K562 (cell line): ENCODE results near the gene CLTB. TPM values are rescaled to one million over a fixed set of nuclear protein-coding genes. Genes with fewer than 3 reads are reported as not detected.

Experiments
- ATAC-seq: fragments of 200-7000 bp; cut with Tn5 transposase; 3 replicates; pipeline ENCODE4 v1.9.1; 2020; ENCODE audit warnings: moderate library complexity
- BruUV-seq: library from RNA; stranded (reverse); fragments of 400-500 nt; replicated peaks from 2 replicates; lab custom pipeline; 2021; lab: Mats Ljungman, UMichigan
- CTCF ChIA-PET: fragments of 300-600 bp; formaldehyde crosslinking; extraction: SDS; loops from one replicate; lab custom pipeline; 2021; ENCODE audit warnings: low intra/inter-chr PET ratio; lab: Yijun Ruan, JAX
- POLR2A ChIA-PET: fragments of 300-600, 350-650 bp; sonication (Branson Sonifier 250); formaldehyde crosslinking; extraction: SDS; loops from one replicate; lab custom pipeline; 2021; ENCODE audit warnings: antibody characterized with exemption, inconsistent platforms; lab: Yijun Ruan, JAX
- DNase-seq, 4 experiments: peaks; one replicate each; pipeline versions ENCODE4 v3.0.0 to v3.0.0-alpha.2; 2011 to 2018; ENCODE audit warnings: low spot score in 3 of 4, mixed read lengths in 3 of 4; ENCODE audit errors: extremely low read depth in 1 of 4
- FAIRE-seq: peaks from 2 replicates; lab custom pipeline; 2011; peaks lifted over from hg19 to GRCh38; lab: Jason Lieb, UNC
- H2AFZ ChIP-seq: 2 replicates; pipeline ENCODE4 v1.6.0; 2011; ENCODE audit warnings: low read depth, low read length, control low read depth, inconsistent platforms
- H3K27ac ChIP-seq: fragments of 200-600 bp; 3 replicates; pipeline ENCODE4 v1.8.0; 2011; ENCODE audit warnings: low read depth, mild to moderate bottlenecking, control low read depth, inconsistent platforms, low read length, moderate library complexity, mixed read lengths; ENCODE audit errors: extremely low read depth
- H3K27me3 ChIP-seq, 2 experiments: fragments of 300-600 bp in 1 of 2; 2 replicates in 1 of 2; 3 replicates in 1 of 2; pipeline versions ENCODE4 v1.6.0 to v1.8.0; 2011; ENCODE audit warnings: inconsistent platforms in 2 of 2, low read length in 2 of 2, mild to moderate bottlenecking in 1 of 2, mixed read lengths in 1 of 2, moderate library complexity in 1 of 2; ENCODE audit not compliant: control insufficient read depth in 2 of 2, insufficient read depth in 2 of 2
- H3K36me3 ChIP-seq: fragments of 300-600 bp; 3 replicates; pipeline ENCODE4 v1.8.0; 2011; ENCODE audit warnings: mild to moderate bottlenecking, low read length, inconsistent platforms; ENCODE audit not compliant: control insufficient read depth, insufficient read depth
- H3K4me1 ChIP-seq, 2 experiments: fragments of 200-600 bp in 1 of 2; replicated peaks in 1 of 2; 2 replicates in 1 of 2; 3 replicates in 1 of 2; pipeline versions ENCODE4 v1.5.1 to v1.8.0; 2011; ENCODE audit warnings: inconsistent platforms in 2 of 2, low read length in 2 of 2, mild to moderate bottlenecking in 1 of 2, mixed read lengths in 1 of 2, moderate library complexity in 1 of 2; ENCODE audit not compliant: control insufficient read depth in 2 of 2, insufficient read depth in 2 of 2
- H3K4me2 ChIP-seq: 2 replicates; pipeline ENCODE4 v1.6.1; 2011; ENCODE audit warnings: low read length, control low read depth, inconsistent platforms, mixed read lengths; ENCODE audit not compliant: insufficient read depth
- H3K4me3 ChIP-seq: fragments of 200-600 bp; sonication (generic), shearing (Covaris generic); 2 replicates; pipeline ENCODE4 v1.5.1; 2016; ENCODE audit warnings: control low read depth, inconsistent platforms
- H3K79me2 ChIP-seq: fragments of 200-600 bp; 3 replicates; pipeline ENCODE4 v1.8.0; 2011; ENCODE audit warnings: low read length, inconsistent platforms; ENCODE audit not compliant: control insufficient read depth, insufficient read depth
- H3K9ac ChIP-seq, 2 experiments: 2 replicates each; pipeline versions ENCODE4 v1.6.0 to v1.6.1; 2011; ENCODE audit warnings: low read depth in 2 of 2, low read length in 2 of 2, control low read depth in 1 of 2, inconsistent platforms in 1 of 2, mild to moderate bottlenecking in 1 of 2, mixed read lengths in 1 of 2; ENCODE audit not compliant: insufficient read depth in 1 of 2
- H3K9me1 ChIP-seq: one replicate; pipeline ENCODE4 v1.6.0; 2011; ENCODE audit warnings: inconsistent platforms, mild to moderate bottlenecking, low read length, moderate library complexity; ENCODE audit not compliant: control insufficient read depth, insufficient read depth
- H3K9me3 ChIP-seq: replicated peaks from 2 replicates; pipeline ENCODE4 v1.5.1; 2011; ENCODE audit warnings: low read depth, low read length, inconsistent platforms; ENCODE audit not compliant: control insufficient read depth, insufficient read depth
- H4K20me1 ChIP-seq: replicated peaks from 2 replicates; pipeline ENCODE4 v1.6.1; 2011; ENCODE audit warnings: low read length, inconsistent platforms, mixed read lengths; ENCODE audit not compliant: control insufficient read depth, insufficient read depth
- HDAC1 ChIP-seq, 2 experiments: fragments of 450-650 bp; IDR thresholded peaks; 2 replicates each; pipeline ENCODE4 v1.6.1; 2016 to 2017; ENCODE audit warnings: inconsistent platforms in 1 of 2, mild to moderate bottlenecking in 1 of 2, moderate library complexity in 1 of 2
- KDM4B ChIP-seq, 2 experiments: fragments of 450-650 bp in 1 of 2; sonication (generic) in 1 of 2; IDR thresholded peaks; 2 replicates each; pipeline ENCODE4 v1.6.1; 2016 to 2017; ENCODE audit warnings: borderline replicate concordance in 2 of 2, antibody characterized with exemption in 1 of 2, low read depth in 1 of 2, mild to moderate bottlenecking in 1 of 2
- KLF10 ChIP-seq: fragments of 250-450 bp; sonication (Bioruptor Pico); IDR thresholded peaks from 2 replicates; pipeline ENCODE4 v1.6.1; 2021; ENCODE audit warnings: matching md5 sums
- MAFK ChIP-seq: IDR thresholded peaks from 2 replicates; pipeline ENCODE4 v1.6.1; 2011; ENCODE audit warnings: low read length, improper control_type of control experiment
- PHTF2 ChIP-seq: fragments of 250-450 bp; sonication (Bioruptor Pico); IDR thresholded peaks from 2 replicates; pipeline ENCODE4 v1.5.0; 2021; ENCODE audit warnings: mild to moderate bottlenecking
- STAT5A ChIP-seq: IDR thresholded peaks from 2 replicates; pipeline ENCODE4 v1.6.1; 2012; ENCODE audit warnings: low read length, inconsistent platforms, borderline replicate concordance
- ZBTB7A ChIP-seq: IDR thresholded peaks from 2 replicates; pipeline ENCODE4 v1.6.1; 2011; ENCODE audit warnings: low read depth, mild to moderate bottlenecking, low read length, moderate library complexity, borderline replicate concordance; ENCODE audit not compliant: control insufficient read depth
- WGBS: fragments of 100-300 bp; shearing (Covaris generic); methylation state at CpG from one replicate; pipeline ENCODE4 v1.1.6; 2016; ENCODE audit warnings: low coverage, mixed read lengths; ENCODE audit not compliant: insufficient coverage; ENCODE audit errors: missing lambda C conversion rate; 5-methylcytosine and 5-hydroxymethylcytosine counted together
- in situ Hi-C: fragments of 300-500 bp; cut with MboI; formaldehyde crosslinking; loops from 4 replicates; pipeline ENCODE4 v1.15.0; 2018; ENCODE audit warnings: inconsistent platforms, mixed read lengths
- intact Hi-C: fragments of 100-400 bp; cut with micrococcal nuclease; formaldehyde crosslinking; loops from 2 replicates; pipeline ENCODE4 v1.14.2; 2022
- polyA plus RNA-seq, 8 experiments: library from polyadenylated mRNA; depleted of rRNA in 4 of 8; stranded (reverse) in 5 of 8; unstranded in 3 of 8; fragments of >200 nt; fragmentation: Nextera tagmentation in 2 of 8; fragmentation: Illumina TruSeq in 1 of 8; extraction: Ambion mirVana in 2 of 8; extraction: Trizol in 1 of 8; gene quantifications; 2 replicates each; pipeline versions ENCODE4 v1.2.1 to v1.2.3, GENCODE V29; 2011 to 2014; ENCODE audit warnings: inconsistent platforms in 1 of 8, missing spikeins in 1 of 8
- total RNA-seq, 7 experiments: library from RNA; depleted of rRNA in 6 of 7; stranded (reverse); fragments of >200 nt in 6 of 7; fragmentation: Illumina TruSeq in 2 of 7; extraction: Trizol in 2 of 7; gene quantifications; 2 replicates each; pipeline versions ENCODE4 v1.2.1 to v1.2.3, GENCODE V29; 2011 to 2021; ENCODE audit warnings: low replicate concordance in 1 of 7
- TF ChIP-seq, protein P1 (sequence below): sonication (generic); formaldehyde crosslinking; IDR thresholded peaks from 2 replicates; pipeline ENCODE4 v1.8.1; 2023; ENCODE audit warnings: mild to moderate bottlenecking, missing genetic modification reagents

The CLTB gene
- total and polyA plus RNA-seq, 9 of the 15 experiments (the other 6 are each of a cell fraction or from before 2014, with no cell fraction given) = 1.8 to 117 (median 39.0) TPM

GRCh38 chr5:176426876-176427275 is 10.5 kb upstream of the CLTB start:
- 0 out of 2 replicates have a peak, but pooled peaks cover 2% of the 10 kb centered on the region for H3K9me3 ChIP-seq
- intact Hi-C loops (no loop called here), in situ Hi-C loops (no loop called here)
- no peak overlapping the region for H3K4me2 ChIP-seq
- H2AFZ ChIP-seq = no peak overlapping the region
- no peaks in the 10 kb centered on the region for H3K36me3 ChIP-seq
- no peak overlapping the region for H3K9ac ChIP-seq
- no peaks in the 10 kb centered on the region for H4K20me1 ChIP-seq
- ATAC-seq (no peak), FAIRE-seq (no peak), DNase-seq (no peak)
- CTCF ChIA-PET = interaction anchor here (0.5 kb wide), 1 partner anchor 556 kb away, joined by 3 read pairs; the partner anchor contains the start of gene CPLX2
- H3K27me3 ChIP-seq = no peaks in the 10 kb centered on the region
- H3K4me1 ChIP-seq = no peaks in the 10 kb centered on the region; a peak in 2 of 5 replicates
- H3K79me2 ChIP-seq = no peaks in the 10 kb centered on the region
- WGBS = 21% methylated on average over 1 of the region's 1 CpG
- TF ChIP-seq HDAC1 (IDR thresholded peaks at IDR 0.05) (no peak), STAT5A (no peak), PHTF2 (no peak), KLF10 (CRISPR knock-in tag) (no peak), KDM4B (IDR thresholded peaks at IDR 0.05; ENCODE audit: borderline replicate concordance in 2 of 2, low read depth in 1 of 2) (no peak), ZBTB7A (no peak), MAFK (no peak)
- TF ChIP-seq, protein P1, sequence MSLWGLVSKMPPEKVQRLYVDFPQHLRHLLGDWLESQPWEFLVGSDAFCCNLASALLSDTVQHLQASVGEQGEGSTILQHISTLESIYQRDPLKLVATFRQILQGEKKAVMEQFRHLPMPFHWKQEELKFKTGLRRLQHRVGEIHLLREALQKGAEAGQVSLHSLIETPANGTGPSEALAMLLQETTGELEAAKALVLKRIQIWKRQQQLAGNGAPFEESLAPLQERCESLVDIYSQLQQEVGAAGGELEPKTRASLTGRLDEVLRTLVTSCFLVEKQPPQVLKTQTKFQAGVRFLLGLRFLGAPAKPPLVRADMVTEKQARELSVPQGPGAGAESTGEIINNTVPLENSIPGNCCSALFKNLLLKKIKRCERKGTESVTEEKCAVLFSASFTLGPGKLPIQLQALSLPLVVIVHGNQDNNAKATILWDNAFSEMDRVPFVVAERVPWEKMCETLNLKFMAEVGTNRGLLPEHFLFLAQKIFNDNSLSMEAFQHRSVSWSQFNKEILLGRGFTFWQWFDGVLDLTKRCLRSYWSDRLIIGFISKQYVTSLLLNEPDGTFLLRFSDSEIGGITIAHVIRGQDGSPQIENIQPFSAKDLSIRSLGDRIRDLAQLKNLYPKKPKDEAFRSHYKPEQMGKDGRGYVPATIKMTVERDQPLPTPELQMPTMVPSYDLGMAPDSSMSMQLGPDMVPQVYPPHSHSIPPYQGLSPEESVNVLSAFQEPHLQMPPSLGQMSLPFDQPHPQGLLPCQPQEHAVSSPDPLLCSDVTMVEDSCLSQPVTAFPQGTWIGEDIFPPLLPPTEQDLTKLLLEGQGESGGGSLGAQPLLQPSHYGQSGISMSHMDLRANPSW (CRISPR knock-in tag) = no peak
- POLR2A ChIA-PET = interaction anchor here (0.8 kb wide), 1 partner anchor 11 kb away, joined by 4 read pairs; the partner anchor contains the start of gene CLTB
- no peak overlapping the region for H3K27ac ChIP-seq
- no TSS peak for BruUV-seq
- H3K4me3 ChIP-seq = no peak overlapping the region
- no peaks in the 10 kb centered on the region for H3K9me1 ChIP-seq
